GM11168 (cell line): ENCODE measurements around the gene MRPL51.
"Not testable (repeated sequence)": the region's sequence is repeated elsewhere in the genome, so short reads cannot be mapped to it uniquely, and the experiment has no call there.

Experiments
- in situ Hi-C: fragments of 300-500 bp; cut with MboI; formaldehyde crosslinking; loops from one replicate; pipeline ENCODE4 v1.12.0; 2022; ENCODE audit warnings: low sequenced_read_pairs; ENCODE audit not compliant: unreplicated experiment

MRPL51 gene

DNA sequence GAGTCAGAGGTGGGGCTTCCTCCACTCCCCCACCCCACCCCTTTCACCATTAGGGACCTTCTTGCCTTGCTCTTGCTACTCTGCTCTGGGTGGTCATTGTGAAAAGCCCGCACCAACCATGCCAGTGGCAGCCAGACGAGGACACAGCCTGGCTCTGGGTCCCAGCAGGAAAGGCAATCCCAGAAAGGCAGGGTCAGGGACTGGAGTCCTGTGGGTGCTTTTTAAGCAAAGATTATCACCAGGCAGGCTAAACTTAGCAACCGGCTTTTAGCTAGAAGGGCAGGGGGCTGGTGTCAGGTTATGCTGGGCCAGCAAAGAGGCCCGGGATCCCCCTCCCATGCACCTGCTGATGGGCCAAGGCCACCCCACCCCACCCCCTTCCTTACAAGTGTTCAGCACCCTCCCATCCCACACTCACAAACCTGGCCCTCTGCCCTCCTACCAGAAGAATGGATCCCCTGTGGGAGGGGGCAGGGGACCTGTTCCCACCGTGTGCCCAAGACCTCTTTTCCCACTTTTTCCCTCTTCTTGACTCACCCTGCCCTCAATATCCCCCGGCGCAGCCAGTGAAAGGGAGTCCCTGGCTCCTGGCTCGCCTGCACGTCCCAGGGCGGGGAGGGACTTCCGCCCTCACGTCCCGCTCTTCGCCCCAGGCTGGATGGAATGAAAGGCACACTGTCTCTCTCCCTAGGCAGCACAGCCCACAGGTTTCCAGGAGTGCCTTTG lies 40.0 kb upstream of the MRPL51 start:
- in situ Hi-C loops = loop anchor here (25.0 kb wide), 1 partner anchor 121 kb away; no protein-coding TSS in a partner anchor

- in situ Hi-C loops = loop anchor here (25.0 kb wide), 1 partner anchor 120 kb away; no protein-coding TSS in a partner anchor
Measured at GRCh38 chr12:6532051-6532926, 39.2 kb upstream of the MRPL51 start.

DNA sequence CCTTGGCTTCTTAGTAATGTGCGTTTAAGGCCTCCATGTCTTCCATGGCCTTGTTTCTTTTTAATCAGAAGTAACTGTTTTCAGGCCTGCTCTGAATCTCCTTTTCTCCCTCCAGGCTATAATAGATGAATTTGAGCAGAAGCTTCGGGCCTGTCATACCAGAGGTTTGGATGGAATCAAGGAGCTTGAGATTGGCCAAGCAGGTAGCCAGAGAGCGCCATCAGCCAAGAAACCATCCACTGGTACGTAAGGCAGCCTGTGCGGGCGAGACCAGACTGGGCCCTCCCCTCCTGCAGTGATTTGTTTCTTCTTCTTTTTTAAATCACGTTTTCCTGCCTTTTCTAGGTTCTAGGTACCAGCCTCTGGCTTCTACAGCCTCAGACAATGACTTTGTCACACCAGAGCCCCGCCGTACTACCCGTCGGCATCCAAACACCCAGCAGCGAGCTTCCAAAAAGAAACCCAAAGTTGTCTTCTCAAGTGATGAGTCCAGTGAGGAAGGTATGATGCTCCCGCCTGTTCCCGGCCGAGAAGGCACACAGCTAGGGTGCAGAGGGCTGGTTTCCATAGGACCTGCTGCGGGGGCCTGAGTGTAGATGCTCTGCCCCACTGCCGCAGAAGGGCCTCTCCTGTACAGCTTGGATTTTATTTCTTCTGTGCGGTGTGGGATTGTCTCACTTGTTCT lies 37.7 kb upstream of the MRPL51 start:
- in situ Hi-C loops = loop anchor here (25.0 kb wide), 1 partner anchor 118 kb away; no protein-coding TSS in a partner anchor

- in situ Hi-C loops = loop anchor here (25.0 kb wide), 1 partner anchor 117 kb away; no protein-coding TSS in a partner anchor
Measured at GRCh38 chr12:6529291-6529737, 36.3 kb upstream of the MRPL51 start.

- in situ Hi-C loops = loop anchor here (25.0 kb wide), 1 partner anchor 116 kb away; no protein-coding TSS in a partner anchor
Measured at GRCh38 chr12:6528539-6529235, 35.6 kb upstream of the MRPL51 start.

GRCh38 chr12:6527711-6528110 lies 34.6 kb upstream of the MRPL51 start:
- in situ Hi-C loops = loop anchor here (25.0 kb wide), 1 partner anchor 115 kb away; no protein-coding TSS in a partner anchor

DNA sequence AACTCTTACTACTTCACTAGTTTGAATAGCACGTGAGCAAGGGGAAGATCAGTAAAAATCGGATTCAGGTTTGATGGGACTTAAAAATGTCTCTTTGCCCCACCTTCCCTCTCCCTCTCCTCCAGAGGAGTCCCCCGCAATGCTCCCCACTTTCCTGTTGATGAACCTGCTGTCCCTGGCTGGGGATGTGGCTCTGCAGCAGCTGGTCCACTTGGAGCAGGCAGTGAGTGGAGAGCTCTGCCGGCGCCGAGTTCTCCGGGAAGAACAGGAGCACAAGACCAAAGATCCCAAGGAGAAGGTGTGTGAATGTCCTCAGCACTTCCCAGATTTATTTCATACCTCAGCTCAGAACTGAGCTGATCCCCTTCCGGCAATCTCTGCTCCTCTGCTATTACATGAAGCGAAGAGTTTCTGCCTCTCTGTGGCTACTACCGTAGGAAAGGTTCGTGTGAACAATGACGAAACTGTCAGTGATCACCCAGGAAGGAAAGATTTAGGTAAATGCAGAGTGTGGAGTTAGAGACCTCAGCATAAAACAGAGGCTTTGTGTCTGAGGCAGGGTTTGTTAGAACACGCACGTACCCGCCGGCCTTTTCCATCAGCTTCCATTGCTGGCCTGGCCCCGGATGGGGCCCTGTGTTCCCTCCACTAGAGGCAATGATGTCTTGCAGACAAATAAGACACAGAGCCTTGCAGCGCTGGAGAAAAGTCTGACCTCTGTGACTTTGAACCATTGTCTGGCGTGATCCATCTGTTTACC lies 33.9 kb upstream of the MRPL51 start:
- in situ Hi-C loops = loop anchor here (25.0 kb wide), 1 partner anchor 115 kb away; no protein-coding TSS in a partner anchor

GRCh38 chr12:6526201-6526600 lies 33.1 kb upstream of the MRPL51 start:
- in situ Hi-C loops = loop anchor here (25.0 kb wide), 1 partner anchor 114 kb away; no protein-coding TSS in a partner anchor

DNA sequence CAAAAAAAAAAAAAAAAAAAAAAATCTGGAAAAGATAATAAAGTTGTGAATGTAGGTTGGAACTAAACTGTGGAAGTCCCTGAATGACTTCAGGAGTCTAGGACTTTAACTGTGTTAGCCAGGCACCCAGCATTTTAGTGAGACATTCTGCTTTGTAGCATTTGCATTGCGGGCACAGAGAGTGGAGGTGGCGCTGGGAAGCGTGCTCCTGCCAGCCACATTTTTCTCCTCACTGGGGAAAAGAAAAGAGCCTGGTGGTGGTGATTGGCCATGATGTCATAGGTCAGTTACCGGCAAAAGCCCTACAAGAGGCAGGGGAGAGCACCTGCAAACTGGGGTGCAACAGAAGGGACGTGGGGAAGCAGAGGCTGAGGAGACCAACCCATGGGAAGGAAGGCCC lies 31.6 kb upstream of the MRPL51 start:
- in situ Hi-C loops = loop anchor here (25.0 kb wide), 1 partner anchor 112 kb away; no protein-coding TSS in a partner anchor

DNA sequence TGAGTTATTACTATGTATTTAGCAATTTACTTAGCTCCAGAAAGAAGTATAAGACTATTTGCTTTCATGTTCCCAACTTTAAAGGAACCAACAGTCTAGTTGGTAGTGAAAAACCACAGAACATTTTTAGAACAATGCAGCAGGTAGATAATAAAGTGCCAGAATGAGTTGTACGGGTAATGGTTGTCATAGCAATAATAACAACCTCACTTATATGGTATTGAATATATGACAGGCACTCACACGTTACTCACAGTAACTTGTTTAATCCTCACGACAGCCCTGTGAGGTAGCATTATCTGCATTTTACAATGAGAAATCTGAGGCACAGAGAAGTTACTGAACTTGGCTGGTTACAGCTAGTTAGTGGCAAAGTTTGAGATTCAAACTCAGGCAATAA lies 30.6 kb upstream of the MRPL51 start:
- in situ Hi-C loops = no loop called here

- in situ Hi-C loops = no loop called here
Measured at GRCh38 chr12:6522193-6522592, 29.1 kb upstream of the MRPL51 start.

DNA sequence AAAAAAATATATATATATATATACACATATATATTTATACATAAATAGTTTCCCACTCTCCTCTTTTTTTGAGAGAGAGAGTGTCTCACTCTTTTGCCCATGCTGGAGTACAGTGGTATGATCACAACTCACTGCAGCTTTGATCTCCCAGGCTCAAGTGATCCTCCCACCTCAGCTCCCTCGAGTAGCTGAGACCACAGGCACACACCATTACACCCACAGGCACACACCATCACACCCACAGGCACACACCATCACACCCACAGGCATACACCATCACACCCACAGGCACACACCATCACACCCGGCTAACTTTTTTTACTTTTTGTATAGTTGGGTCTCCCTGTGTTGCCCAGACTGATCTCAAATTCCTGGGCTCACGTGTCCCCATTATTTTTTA lies 27.1 kb upstream of the MRPL51 start:
- in situ Hi-C loops = no loop called here

DNA sequence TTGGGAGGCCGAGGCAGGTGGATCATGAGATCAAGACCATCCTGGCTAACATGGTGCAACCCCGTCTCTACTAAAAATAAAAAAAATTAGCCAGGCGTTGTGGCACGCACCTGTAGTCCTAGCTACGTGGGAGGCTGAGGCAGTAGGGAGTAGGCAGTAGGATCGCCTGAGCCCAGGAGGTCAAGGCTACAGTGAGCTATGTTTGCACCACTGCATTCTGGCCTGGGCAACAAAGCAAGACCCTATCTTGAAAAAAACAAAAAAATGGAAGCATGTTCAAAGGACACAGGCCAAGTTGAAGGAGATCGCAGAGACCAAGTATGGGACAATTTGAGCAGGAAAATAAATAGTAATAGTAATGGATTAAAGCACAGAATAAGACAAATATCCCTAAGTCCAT lies 15.0 kb upstream of the MRPL51 start:
- in situ Hi-C loops = no loop called here

- in situ Hi-C loops = no loop called here
Measured at GRCh38 chr12:6507102-6507998, 14.3 kb upstream of the MRPL51 start.

DNA sequence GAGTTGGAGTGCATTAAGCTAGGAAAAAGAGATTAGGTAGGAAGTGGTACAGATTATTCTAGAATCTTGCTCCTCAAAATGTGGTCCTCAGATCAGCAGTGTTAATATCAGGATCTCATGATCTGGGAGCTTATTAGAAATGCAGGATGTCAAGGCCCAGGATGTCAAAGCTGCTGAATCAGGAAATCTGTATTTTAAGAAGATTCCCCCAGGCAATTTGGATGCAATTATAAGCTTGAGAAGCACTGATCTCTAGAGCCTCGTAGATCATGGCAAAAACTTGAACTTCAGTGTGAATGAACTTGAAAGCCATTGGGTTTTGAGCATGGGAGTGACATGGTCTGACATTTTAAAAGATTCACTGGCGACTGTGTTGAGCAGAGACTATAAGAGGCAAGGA lies 7.4 kb upstream of the MRPL51 start:
- in situ Hi-C loops = no loop called here

DNA sequence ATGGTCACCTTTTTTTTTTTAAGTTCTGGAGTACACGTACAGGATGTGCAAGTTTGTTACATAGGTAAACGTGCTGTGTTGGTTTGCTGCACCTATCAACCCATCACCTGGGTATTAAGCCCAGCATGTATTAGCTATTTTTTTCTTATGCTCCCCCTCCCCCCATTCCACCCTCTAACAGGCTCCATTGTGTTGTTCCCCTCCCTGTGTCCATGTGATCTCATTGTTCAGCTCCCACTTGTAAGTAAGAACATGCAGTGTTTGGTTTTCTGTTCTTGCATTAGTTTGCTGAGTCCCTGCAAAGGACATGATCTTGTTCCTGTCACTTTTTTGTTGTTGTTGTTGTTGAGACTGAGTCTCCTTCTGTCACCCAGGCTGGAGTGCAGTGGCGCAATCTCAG lies 4.2 kb upstream of the MRPL51 start:
- in situ Hi-C loops = not testable (repeated sequence)

DNA sequence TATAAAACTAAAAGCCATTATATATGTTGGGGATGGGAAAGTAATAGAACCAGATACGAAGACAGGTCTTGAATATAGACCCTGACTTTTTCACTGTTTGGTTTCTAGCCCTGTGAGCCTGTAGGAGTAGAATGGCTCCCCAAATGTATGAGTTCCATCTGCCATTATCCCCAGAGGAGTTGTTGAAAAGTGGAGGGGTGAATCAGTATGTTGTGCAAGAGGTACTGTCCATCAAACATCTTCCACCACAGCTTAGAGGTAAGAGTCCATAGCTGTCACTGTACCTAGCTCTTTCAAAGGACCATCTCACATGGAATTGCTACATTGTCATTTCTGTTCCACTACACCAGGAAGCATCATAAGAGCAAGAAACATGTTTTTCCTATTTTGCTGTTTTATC lies 1.9 kb upstream of the MRPL51 start:
- in situ Hi-C loops = no loop called here

DNA sequence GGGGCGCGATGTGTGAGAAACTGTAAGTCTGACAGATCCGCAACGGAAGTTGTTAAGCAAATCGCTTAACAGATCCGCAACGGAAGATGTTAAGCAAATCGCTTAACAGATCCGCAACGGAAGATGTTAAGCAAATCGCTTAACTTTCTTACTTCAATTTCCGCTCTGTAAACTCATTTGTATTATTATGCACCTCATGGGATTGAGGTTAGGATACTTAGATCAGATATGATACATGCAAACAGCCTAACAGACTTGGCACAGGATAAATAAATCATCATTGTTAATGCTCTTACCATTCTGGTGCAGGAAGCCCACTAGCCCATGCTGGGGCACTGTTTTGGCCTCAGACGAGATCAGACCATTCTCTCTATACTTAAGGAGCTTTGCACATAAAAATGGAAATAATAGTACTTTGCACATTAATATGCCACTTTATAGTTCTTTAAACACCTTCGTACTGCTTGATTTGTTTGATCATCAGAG lies 1.2 kb upstream of the MRPL51 start:
- in situ Hi-C loops = no loop called here
